HG03045 (cell line): Measurements from ENCODE around the gene PALS2.

Experiments used
- ATAC-seq: cut with Tn5 transposase; IDR thresholded peaks from one replicate; pipeline ENCODE4 v1.9.1; 2021; ENCODE audit warnings: mild to moderate bottlenecking, moderate library complexity; ENCODE audit not compliant: unreplicated experiment

The PALS2 gene, protein sequence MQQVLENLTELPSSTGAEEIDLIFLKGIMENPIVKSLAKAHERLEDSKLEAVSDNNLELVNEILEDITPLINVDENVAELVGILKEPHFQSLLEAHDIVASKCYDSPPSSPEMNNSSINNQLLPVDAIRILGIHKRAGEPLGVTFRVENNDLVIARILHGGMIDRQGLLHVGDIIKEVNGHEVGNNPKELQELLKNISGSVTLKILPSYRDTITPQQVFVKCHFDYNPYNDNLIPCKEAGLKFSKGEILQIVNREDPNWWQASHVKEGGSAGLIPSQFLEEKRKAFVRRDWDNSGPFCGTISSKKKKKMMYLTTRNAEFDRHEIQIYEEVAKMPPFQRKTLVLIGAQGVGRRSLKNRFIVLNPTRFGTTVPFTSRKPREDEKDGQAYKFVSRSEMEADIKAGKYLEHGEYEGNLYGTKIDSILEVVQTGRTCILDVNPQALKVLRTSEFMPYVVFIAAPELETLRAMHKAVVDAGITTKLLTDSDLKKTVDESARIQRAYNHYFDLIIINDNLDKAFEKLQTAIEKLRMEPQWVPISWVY

DNA sequence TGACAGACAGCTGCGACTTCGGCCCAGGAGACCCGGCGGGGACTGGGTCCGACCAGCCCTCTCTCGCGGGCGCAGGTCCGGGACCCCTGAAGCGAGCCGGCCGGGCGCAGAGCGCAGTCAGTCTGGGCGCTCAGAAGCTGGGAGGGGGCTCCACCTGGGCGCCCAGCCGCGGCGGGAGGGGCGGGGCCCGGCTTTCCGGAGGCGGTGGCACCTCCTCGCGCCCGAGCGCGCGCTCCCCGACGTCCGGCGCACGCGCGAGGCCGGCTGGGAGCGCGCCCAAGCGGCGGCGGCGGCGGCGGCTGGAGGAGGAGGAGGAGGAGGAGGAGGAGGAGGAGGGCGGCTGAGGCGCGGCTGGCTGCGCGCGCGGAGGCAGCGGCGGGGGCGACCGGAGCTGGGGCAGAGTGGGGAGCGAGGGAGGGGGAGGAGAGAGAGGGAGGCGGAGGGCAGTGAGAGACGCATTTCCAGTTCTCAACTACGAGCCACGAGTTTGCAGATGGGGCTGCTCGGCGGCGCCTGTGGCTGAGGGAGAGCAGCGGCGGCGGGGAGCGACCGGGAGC is at the start of gene PALS2:
Gene PALS2 (plus strand): TSS at position 456 of the 557 bp plus-strand sequence. CDS start 50,216 bp downstream, outside the sequence.
- ATAC-seq = peak; percentile 64

DNA sequence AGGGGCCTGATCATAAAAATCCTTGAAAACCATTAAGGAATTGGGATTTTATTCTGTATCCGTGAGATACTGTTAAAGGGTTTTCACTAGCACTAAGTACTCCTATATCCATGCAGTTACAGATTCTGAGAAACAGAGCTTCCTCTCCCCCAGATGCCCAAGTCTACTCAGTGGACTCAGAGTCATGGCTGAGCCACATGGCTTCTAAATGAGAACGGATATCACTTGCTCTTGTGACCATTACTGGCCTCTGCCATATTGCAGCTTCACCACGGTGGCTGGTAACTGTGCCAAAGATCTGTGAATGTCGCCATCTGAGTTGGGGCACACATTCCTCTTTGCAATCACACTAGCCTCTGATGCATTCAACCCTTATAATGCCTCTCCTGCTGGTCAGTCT is 42.0 kb upstream of the PALS2 start:
- ATAC-seq = no peak

- ATAC-seq = no peak
These were observed 36.6 kb upstream of the PALS2 start for GRCh38 chr7:24536682-24537081.

GRCh38 chr7:24540956-24541355 is 32.3 kb upstream of the PALS2 start:
- ATAC-seq = no peak

GRCh38 chr7:24545215-24545614 is 28.0 kb upstream of the PALS2 start:
- ATAC-seq = no peak

DNA sequence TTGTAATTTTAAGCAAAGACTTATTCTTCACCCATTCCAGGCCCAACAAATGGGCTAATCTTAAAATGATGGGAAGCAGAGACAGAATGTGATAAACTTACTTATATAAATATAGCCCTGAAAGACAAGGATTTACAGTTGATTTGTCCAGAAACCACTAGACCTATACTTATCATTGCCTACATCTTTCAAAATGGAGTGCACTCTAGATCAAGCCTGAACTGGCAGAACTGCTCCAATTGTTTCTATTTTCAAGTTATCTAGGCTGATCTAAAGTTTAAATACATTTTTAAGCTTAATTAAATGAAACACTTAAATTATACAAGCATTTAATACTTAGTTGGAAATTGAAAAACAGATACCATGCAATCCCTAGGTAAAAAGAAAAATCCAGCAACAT is 24.9 kb upstream of the PALS2 start:
- ATAC-seq = no peak

DNA sequence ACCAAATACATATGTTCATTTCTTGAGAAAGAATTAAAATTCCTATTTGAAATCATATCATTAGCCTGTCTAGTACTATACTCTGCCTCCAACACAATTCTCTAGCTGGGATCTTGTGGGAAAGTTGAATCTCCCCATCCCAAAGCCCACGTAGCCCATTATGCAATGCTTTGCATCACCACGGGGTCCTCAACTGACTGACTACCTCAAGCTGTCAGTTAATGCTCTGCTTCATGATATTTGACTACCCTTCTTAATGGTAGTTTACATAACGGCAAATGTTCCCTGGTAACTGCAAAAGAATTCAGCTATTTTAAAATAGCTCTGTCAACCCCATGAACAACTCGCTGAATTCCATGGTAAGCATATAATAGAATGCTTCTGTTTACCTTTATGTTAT is 23.3 kb upstream of the PALS2 start:
- ATAC-seq = no peak

- no peak for ATAC-seq
These were observed 18.1 kb upstream of the PALS2 start for GRCh38 chr7:24555184-24555583.

DNA sequence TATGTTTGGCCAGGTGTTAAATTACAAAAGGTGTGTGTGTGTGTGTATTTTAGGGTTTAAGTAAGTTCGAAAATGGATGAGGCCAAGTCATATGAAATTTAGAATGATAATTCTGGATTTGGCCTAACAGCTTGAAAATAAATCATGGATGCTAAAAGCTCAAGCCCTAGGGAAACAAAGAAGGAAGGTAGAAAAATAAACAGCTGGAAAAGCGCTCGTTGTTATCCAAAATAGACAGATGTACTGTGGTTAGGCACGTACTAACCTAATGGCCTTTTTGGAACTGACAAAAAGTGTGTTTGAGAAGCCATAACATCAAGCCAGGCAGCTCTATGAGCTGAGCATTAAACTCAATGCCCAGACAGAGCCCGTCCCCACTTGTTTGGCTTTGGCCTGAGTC is 17.5 kb upstream of the PALS2 start:
- no peak for ATAC-seq

- ATAC-seq = no peak
These were observed 12.5 kb upstream of the PALS2 start for GRCh38 chr7:24560772-24561171.

DNA sequence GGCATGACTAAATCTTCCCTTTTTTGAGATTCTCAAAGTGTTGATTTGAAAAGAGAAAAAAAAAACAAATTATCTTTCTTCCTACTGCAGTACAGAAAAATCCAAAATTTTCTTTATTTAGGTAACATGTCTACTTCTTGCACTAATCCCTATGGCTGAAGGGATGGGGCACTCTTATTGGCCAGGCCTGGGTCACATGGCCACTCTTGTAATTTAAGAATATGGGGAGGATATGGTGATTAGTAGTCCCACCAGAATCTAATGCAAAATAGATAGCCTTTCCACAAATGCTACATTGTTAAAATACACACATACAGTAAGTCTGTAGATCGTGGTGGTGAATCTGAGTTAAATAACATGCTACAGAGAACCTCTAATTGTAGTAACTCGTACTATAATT is 7.0 kb upstream of the PALS2 start:
- no peak for ATAC-seq

DNA sequence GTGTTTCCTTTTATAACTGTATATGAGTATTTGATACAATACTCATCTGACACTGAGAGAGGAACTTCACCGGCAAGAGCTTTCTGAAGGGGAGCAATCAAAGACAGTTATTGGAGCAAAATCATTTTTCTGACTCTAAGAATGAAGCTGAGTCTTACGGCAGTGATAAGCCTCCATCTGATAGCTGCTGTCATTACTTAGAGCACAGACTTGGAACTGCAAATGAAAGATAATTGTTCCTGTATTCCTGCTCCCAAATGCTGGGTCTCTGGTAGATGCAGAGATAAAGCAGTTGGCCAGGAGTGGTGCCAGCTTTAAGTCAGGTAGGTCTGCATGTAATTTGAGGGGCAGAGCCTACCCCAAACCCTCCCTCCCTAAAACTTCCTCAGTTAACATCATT is 2.3 kb upstream of the PALS2 start:
- no peak for ATAC-seq

DNA sequence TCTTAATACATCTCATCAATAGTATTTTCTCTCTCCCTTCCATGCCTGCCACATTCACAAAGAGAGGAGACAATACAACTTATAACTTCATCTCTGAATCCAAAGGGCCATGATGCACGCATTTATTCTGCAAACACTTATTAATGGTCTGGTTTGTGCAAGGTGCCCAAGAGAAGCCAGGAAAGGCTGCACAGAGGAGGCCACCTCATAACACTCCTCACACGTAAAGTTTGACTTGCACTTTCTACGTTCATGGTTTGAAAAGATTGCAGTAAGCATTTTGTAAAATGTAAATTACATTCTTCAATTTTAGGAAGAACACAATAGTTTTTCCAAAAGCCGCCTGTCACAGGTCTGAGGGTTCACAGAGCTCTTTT is 1.2 kb upstream of the PALS2 start:
- ATAC-seq = no peak

- ATAC-seq = no peak
These were observed 757 bp upstream of the PALS2 start for GRCh38 chr7:24572393-24572996.

DNA sequence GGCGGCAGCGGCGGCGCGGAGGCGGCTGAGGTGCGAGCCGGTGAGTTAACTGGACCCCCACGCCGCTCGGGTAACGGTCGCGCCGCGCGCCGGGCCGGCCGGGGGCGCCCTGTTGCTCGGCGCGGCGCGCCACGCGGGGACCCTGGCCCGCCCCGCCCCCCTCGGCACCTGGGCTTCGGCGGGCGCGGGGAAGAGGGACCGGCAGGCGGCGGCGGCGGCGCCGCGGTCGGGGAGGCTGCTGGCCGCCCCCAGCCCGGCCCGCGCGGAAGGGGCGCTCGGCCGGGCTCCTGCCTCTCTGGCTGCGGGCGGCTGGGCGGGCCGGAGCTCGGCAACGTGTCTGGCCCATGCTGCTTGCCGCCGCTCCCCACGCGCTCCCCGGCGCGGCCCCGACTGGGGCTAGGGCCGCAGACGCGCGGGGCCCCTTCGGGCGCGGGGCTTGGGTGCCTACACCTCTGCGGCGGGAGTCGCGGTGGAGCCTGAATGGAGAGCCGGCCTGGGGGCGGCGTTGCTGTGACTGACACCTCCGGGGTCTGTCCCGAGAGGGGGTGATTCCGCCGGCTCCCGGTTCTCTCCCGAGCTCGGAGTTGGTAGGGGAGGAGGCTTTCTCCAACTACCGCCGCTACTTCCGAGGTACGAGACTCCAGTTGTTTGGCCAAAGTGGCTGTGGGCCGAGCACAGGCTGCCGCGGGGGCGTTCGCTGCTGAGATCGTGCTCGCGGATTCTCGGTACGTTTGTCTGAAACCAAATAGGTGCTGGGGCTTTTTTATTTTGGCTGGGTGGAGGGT is 494 bp downstream of the PALS2 start:
- ATAC-seq = peak; percentile 36

DNA sequence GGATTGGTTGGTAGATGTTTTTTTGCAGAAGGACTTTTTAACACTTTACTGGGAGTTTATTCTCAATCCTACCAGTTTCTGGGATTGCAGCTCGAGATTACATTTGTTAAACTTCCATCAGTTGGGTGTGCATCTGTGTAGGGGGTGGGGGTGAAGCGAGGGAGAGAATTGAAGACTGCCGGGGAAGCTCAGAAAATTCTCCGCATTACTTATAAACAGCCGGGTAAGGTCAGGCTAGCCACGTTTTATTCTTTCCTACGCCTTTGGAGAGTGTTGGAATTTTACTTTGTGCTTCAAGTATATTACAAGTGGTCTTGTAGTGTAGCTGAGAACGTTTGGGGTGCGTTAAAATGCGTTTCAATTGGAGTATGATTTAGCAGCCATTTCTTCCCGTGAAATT is 1.1 kb downstream of the PALS2 start:
- ATAC-seq = no peak

GRCh38 chr7:24574950-24575349 is 1.7 kb downstream of the PALS2 start:
- no peak for ATAC-seq

GRCh38 chr7:24576171-24577025 is 3.1 kb downstream of the PALS2 start:
- ATAC-seq = no peak

- ATAC-seq = no peak
These were observed 4.8 kb downstream of the PALS2 start for GRCh38 chr7:24578052-24578451.

DNA sequence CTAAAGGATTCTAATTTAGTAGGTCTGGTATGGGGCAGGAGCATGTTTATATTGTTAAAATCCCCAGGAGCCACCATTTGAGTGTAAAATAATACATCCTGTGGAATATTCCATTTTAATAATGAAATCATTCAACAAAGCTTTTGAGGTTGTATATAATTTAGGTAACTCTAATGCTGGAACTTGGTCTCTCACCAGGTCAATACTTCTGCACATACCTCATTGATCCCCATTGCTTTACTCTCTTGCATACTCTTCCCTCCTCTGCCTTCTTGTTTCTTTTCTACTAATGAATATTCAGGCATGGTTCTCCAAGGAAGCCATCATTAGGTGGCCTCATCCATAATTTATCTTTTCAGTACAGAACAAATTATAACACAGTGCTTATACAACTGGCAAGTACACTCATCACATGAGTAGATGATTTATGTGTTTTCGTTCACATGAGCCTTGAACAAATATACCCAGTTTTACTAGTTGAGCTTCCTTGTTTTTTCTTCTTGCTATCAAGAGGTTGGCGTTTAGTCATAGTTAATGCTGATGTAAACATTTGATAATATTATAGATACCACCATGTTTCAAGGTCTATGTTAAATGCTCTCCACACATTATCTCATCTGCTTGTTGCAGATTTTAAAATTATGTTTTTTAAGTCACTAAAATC is 7.2 kb downstream of the PALS2 start:
- no peak for ATAC-seq
